Kidney epithelial cell (primary cell): ENCODE data around the gene DAAM2. TPM values are rescaled to one million over a fixed set of nuclear protein-coding genes. Genes with fewer than 3 reads are reported as not detected.

Source experiments
- DNase-seq: peaks from one replicate; pipeline ENCODE4 v3.0.0-alpha.2; 2010; ENCODE audit warnings: low read depth
- H3K27me3 ChIP-seq: 2 replicates; pipeline ENCODE4 v1.6.0; 2011; ENCODE audit warnings: low read length; ENCODE audit not compliant: control insufficient read depth, insufficient read depth
- H3K36me3 ChIP-seq: 2 replicates; pipeline ENCODE4 v1.5.1; 2011; ENCODE audit warnings: low read length; ENCODE audit not compliant: control insufficient read depth, insufficient read depth
- H3K4me3 ChIP-seq: 2 replicates; pipeline ENCODE4 v1.5.1; 2011; ENCODE audit warnings: low read depth, mild to moderate bottlenecking, control low read depth, low read length
- total RNA-seq: library from RNA; depleted of rRNA; stranded (reverse); fragments of >200 nt; gene quantifications from 2 replicates; pipeline ENCODE4 v1.2.3, GENCODE V29; 2015
- TF ChIP-seq, protein P1 (sequence below): IDR thresholded peaks from 2 replicates; pipeline ENCODE4 v1.5.1; 2011; ENCODE audit warnings: mild to moderate bottlenecking, moderate library complexity, low read length, control low read depth, inconsistent platforms; ENCODE audit not compliant: insufficient read depth, poor library complexity, severe bottlenecking

The DAAM2 gene
- total RNA-seq, 1 donor from 2014 or later: 1.3 TPM

DNA sequence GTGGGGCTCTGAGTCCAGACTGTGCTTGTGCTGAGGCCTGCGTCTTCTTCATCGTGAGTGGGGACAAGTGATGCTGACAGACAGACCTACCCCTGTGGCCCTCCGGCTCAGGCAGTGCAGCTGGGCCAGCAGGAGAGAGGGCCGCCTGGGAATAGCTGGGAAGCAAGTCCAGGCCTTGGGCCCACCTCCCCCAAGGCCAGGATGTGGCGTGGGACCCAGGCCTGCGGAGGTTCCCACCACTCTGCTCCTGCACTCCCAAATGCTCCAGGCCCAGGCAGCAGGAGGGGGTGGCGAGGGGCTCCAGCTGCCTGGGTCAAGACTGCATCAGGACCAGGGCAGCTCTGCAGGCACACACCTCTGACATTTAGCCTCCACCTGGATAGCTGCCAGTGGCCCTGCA, 38.3 kb downstream of the DAAM2 start:
- Histone ChIP-seq H3K4me3 (no peak overlapping the region), H3K36me3 (no peaks in the 10 kb centered on the region), H3K27me3 (no peaks in the 10 kb centered on the region)
- TF ChIP-seq, protein P1, sequence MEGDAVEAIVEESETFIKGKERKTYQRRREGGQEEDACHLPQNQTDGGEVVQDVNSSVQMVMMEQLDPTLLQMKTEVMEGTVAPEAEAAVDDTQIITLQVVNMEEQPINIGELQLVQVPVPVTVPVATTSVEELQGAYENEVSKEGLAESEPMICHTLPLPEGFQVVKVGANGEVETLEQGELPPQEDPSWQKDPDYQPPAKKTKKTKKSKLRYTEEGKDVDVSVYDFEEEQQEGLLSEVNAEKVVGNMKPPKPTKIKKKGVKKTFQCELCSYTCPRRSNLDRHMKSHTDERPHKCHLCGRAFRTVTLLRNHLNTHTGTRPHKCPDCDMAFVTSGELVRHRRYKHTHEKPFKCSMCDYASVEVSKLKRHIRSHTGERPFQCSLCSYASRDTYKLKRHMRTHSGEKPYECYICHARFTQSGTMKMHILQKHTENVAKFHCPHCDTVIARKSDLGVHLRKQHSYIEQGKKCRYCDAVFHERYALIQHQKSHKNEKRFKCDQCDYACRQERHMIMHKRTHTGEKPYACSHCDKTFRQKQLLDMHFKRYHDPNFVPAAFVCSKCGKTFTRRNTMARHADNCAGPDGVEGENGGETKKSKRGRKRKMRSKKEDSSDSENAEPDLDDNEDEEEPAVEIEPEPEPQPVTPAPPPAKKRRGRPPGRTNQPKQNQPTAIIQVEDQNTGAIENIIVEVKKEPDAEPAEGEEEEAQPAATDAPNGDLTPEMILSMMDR: no peak
- DNase-seq: no peak

DNA sequence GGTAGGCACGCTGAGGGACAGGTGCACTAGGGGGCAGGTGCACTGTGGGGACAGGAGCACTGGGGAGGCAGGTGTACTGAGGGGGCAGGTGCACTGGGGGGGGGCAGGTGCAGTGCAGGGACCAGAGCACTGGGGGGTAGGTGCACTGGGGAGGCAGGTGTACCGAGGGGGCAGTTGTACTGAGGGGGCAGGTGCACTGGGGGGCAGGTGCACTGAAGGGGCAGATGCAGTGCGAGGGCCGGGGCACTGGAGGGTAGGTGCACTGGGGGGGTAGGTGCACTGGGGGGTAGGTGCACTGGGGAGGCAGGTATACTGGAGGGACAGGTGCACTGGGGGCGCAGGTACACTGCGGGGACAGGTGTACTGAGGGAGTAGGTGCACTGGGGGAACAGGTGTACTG, 39.5 kb downstream of the DAAM2 start:
- Histone ChIP-seq H3K27me3 (no peaks in the 10 kb centered on the region), H3K36me3 (no peaks in the 10 kb centered on the region), H3K4me3 (no peak overlapping the region)
- TF ChIP-seq, protein P1: no peak
- no peak for DNase-seq

DNA sequence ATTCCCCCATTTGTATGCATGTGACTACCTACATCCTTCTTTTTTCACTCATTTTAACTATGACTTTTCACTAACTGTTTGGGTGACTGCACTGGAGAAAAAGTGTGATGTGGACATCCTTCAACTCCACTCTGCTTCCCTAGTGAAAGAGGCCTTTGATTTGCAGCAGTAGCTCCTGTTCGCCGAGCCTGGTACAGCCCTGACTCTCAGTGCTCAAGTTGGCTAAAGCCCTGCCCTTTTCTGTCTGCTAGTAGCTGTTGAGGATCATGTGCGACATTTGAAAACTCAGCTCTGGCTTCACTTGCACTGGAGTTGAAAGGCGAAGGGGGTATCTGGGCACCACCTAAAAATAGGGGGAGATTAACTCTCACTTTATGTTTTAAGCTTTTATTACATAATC, 42.1 kb downstream of the DAAM2 start:
- no peak overlapping the region for H3K4me3 ChIP-seq
- TF ChIP-seq, protein P1: no peak
- no peak for DNase-seq
- H3K36me3 ChIP-seq: no peaks in the 10 kb centered on the region
- no peaks in the 10 kb centered on the region for H3K27me3 ChIP-seq

DNA sequence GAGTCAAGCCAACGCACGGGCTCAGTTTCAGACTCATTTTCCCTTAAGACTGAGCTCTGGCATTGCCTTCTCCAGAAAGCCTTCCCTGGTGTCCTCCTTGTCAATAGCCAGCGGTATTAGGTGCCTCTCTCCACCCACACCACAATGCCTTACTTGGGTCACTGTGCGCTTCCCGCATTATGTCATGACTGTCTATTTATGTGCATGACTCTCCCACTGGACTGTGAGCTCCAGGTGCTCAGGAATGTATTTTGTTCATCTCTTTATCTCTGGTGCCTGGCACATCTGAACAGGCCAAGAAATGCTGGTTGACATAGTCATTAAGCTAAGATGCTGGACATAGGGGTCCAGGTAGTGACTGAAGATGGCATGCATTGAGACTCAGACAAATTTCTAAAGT, 42.7 kb downstream of the DAAM2 start:
- no peak for DNase-seq
- Histone ChIP-seq H3K36me3 (no peaks in the 10 kb centered on the region), H3K4me3 (no peak overlapping the region), H3K27me3 (no peaks in the 10 kb centered on the region)
- TF ChIP-seq, protein P1: no peak

- Histone ChIP-seq H3K36me3 (no peaks in the 10 kb centered on the region), H3K4me3 (no peak overlapping the region), H3K27me3 (no peaks in the 10 kb centered on the region)
- TF ChIP-seq, protein P1: no peak
- DNase-seq: no peak
These were observed 43.7 kb downstream of the DAAM2 start for GRCh38 chr6:39835821-39836295.

- TF ChIP-seq, protein P1: no peak
- no peaks in the 10 kb centered on the region for H3K27me3 ChIP-seq
- H3K36me3 ChIP-seq: no peaks in the 10 kb centered on the region
- no peak for DNase-seq
- no peak overlapping the region for H3K4me3 ChIP-seq
These were observed 44.4 kb downstream of the DAAM2 start for GRCh38 chr6:39836606-39837005.
